Measurements from ENCODE around the gene SEL1L2. TPM values are rescaled to one million over a fixed set of nuclear protein-coding genes. Genes with fewer than 3 reads are reported as not detected.
"Not testable (repeated sequence)": the region's sequence is repeated elsewhere in the genome, so short reads cannot be mapped to it uniquely, and the experiment has no call there.

The SEL1L2 gene, protein sequence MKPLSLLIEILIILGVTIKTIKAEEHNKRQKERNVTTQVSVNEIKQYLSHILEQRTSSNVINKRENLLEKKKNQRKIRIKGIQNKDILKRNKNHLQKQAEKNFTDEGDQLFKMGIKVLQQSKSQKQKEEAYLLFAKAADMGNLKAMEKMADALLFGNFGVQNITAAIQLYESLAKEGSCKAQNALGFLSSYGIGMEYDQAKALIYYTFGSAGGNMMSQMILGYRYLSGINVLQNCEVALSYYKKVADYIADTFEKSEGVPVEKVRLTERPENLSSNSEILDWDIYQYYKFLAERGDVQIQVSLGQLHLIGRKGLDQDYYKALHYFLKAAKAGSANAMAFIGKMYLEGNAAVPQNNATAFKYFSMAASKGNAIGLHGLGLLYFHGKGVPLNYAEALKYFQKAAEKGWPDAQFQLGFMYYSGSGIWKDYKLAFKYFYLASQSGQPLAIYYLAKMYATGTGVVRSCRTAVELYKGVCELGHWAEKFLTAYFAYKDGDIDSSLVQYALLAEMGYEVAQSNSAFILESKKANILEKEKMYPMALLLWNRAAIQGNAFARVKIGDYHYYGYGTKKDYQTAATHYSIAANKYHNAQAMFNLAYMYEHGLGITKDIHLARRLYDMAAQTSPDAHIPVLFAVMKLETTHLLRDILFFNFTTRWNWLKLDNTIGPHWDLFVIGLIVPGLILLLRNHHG
- total RNA-seq, result not detected

DNA sequence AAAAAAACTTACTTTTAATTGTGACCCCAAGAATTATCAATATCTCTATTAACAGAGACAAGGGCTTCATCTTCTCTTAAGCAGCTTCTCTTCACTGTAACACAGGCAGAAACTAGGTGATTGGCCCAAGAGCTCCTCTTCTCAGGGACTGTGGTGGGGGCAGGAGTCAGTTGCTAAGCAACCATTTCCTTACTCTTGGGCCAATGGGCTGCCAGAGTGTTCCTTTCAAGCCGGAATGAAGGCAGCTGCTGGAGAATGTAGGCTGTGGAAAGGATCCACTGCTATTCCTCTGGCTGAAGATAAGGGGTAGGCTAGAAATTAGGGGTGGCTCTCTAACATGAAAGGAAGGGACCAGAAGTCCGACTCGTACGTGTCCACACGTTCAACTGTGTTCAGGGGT, at the start of gene SEL1L2:
TSS of gene SEL1L2 (minus strand) at position 150 of the 400 bp plus-strand sequence. CDS start at position 70, 80 bp downstream.
- Mint-ChIP-seq H3K27ac (no peak within 1 kb of the TSS), H3K36me3 (no peaks in the 10 kb centered on the region), H3K27me3 (no peaks in the 10 kb centered on the region), H3K9me3 (no peaks in the 10 kb centered on the region), H3K4me3 (no peak within 1 kb of the TSS), H3K4me1 (no peaks in the 10 kb centered on the region)
- POLR2A ChIA-PET, result no interaction called here
- DNase-seq (no peak), ATAC-seq (ENCODE audit: low read depth) (no peak)

DNA sequence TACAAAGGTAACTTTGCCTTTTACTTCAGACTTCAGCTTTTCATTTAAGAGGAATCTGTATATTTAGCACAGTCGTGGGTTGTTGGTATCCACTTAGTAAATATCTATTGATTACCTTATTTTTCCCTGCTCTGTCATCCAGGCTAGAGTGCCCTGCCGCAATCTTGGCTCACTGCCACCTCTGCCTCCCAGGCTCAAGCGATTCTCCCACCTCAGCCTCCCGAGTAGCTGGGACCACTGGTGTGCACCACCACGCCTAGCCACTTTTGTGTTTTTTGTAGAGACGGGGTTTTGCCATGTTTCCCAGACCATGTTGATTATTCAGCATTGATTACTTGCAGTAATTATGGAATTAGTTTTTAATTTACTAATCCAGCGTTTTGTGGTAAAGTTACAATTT, 46.2 kb upstream of the SEL1L2 start:
- Mint-ChIP-seq H3K27me3 (no peaks in the 10 kb centered on the region), H3K4me1 (no peaks in the 10 kb centered on the region), H3K27ac (no peak overlapping the region), H3K4me3 (no peak overlapping the region), H3K36me3 (no peaks in the 10 kb centered on the region), H3K9me3 (no peaks in the 10 kb centered on the region)
- POLR2A ChIA-PET, result no interaction called here
- no peak for ATAC-seq (ENCODE audit: low read depth)
- DNase-seq, result no peak

DNA sequence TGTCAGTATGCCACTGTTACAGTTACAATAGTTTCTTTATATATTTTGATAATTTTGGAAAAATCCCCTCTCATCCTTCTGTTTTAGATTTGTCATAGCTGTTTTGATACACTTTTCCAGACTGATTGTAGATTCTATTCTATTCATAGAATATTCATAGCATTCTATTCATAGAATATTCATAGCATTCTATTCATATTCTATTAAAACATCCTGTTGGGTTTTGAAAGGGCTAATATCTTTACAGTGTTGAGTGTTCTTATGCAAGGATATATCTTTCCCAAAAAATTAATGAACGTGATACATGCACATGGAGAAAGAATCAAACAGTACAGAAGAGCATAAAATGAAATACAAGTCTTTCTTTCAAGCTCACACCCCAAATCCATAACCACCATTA, 42.9 kb upstream of the SEL1L2 start:
- ATAC-seq (ENCODE audit: low read depth) (no peak), DNase-seq (no peak)
- Mint-ChIP-seq H3K27ac (no peak overlapping the region), H3K4me1 (no peaks in the 10 kb centered on the region), H3K27me3 (no peaks in the 10 kb centered on the region), H3K4me3 (no peak overlapping the region), H3K36me3 (no peaks in the 10 kb centered on the region), H3K9me3 (no peaks in the 10 kb centered on the region)
- POLR2A ChIA-PET, result no interaction called here

DNA sequence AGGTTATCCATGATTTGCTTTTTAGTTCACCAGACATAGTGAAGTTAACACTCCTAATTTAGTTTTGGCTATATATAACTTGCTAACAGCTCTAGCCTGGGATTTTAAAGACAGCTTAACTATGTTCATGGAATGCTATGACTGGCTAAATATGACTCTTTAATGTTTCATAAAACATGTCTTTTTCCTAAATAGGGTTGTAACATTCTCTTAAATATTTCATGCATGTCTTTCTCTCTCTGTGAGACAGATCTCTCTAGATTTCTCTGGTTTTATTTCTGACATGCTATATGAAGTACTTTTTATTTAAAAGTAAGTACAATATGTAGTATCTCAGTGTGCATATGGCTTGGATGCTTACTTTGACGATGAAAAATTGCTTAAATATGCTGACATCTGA, 40.6 kb upstream of the SEL1L2 start:
- POLR2A ChIA-PET, result no interaction called here
- H3K36me3 Mint-ChIP-seq, result no peaks in the 10 kb centered on the region
- no peaks in the 10 kb centered on the region for H3K4me1 Mint-ChIP-seq
- no peak overlapping the region for H3K4me3 Mint-ChIP-seq
- no peak overlapping the region for H3K27ac Mint-ChIP-seq
- no peak for ATAC-seq (ENCODE audit: low read depth)
- peaks cover 3% of the 10 kb centered on the region for H3K9me3 Mint-ChIP-seq
- no peaks in the 10 kb centered on the region for H3K27me3 Mint-ChIP-seq
- no peak for DNase-seq

DNA sequence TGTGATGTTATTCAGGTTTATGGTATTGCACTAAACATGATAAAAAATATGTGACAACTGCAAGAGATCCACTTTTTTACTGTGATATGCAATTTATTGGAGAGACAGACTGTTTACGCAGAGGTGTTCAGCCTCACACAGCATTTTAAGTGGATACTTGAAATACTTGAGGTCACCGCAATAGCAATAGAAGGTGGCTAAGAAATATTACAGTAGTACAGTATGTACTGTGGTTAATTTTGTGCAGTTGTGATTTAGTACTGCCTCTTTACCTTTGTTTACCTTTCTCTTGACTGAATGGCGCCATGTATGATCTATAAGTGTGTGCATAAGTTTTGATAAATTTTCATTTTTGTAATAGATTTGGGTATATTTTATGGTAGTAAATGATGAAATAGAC, 22.3 kb upstream of the SEL1L2 start:
- Mint-ChIP-seq H3K9me3 (peaks cover 2% of the 10 kb centered on the region), H3K36me3 (no peaks in the 10 kb centered on the region), H3K27me3 (no peaks in the 10 kb centered on the region), H3K4me3 (no peak overlapping the region), H3K27ac (no peak overlapping the region), H3K4me1 (no peaks in the 10 kb centered on the region)
- no peak for DNase-seq
- POLR2A ChIA-PET, result no interaction called here
- ATAC-seq (ENCODE audit: low read depth), result no peak

DNA sequence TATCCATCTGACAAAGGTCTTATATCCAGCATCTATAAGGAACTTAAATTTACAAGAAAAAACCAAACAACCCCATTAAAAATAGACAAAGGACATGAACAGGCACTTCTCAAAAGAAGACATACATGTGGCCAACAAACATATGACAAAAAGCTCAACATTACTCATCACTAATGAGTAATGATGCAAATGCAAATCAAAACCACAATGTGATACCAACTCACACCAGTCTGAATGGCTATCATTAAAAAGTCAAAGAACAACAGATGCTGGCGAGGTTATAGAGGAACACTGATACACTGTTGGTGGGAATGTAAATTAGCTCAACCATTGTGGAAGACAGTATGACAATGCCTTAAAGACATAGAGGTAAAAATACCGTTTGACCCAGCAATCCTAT, 18.8 kb upstream of the SEL1L2 start:
- Mint-ChIP-seq H3K9me3 (peaks cover 3% of the 10 kb centered on the region), H3K4me1 (no peaks in the 10 kb centered on the region), H3K27ac (no peak overlapping the region), H3K4me3 (no peak overlapping the region), H3K27me3 (no peaks in the 10 kb centered on the region), H3K36me3 (no peaks in the 10 kb centered on the region)
- no peak for DNase-seq
- POLR2A ChIA-PET, result no interaction called here
- ATAC-seq (ENCODE audit: low read depth), result no peak

DNA sequence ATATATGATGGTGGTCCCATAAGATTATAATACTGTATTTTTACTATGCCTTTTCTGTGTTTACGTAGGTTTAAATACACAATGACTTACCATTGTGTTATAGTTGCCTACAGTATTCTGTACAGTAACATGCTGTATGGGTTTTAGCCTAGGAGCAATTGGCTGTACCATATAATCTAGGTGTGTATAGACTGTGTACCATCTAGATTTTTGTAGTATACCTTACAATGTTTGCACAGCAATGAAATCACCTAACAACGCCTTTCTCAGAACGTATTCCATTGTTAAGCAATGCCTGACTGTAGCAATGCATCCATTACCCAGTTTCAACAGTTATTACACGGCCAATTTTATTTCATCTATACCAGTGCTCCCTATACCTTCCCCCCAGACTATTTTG, 15.6 kb upstream of the SEL1L2 start:
- Mint-ChIP-seq H3K9me3 (peaks cover 1% of the 10 kb centered on the region), H3K4me1 (no peaks in the 10 kb centered on the region)
- DNase-seq, result no peak

DNA sequence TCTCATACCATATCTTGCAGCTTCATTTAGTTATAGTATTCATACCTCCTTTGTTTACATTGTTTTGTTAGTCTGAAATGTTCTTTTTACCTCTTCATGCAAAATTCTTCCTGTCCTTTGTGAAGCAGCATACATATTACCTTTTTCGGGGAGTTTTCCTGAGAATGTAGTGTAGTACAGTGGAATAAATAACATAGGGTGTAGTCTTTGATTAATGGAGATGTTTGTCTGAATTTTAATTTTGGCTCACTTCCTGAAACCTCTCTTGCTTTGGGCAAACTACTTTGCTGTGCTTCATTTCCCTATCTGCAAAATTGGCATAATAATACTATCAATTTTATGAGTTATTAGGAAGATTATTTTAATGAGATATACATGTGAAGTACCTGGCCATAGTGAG, 10.5 kb upstream of the SEL1L2 start:
- no peak overlapping the region for H3K27ac Mint-ChIP-seq
- H3K4me1 Mint-ChIP-seq, result peaks cover 3% of the 10 kb centered on the region
- no peak for ATAC-seq (ENCODE audit: low read depth)
- DNase-seq, result no peak
- peaks cover 14% of the 10 kb centered on the region for H3K27me3 Mint-ChIP-seq
- POLR2A ChIA-PET, result no interaction called here
- no peak overlapping the region for H3K4me3 Mint-ChIP-seq
- H3K9me3 Mint-ChIP-seq, result peaks cover 1% of the 10 kb centered on the region
- H3K36me3 Mint-ChIP-seq, result no peaks in the 10 kb centered on the region

More for the DNA sequence above, 15.6 kb upstream of the SEL1L2 start:
- H3K27ac Mint-ChIP-seq, result no peak overlapping the region
- no peaks in the 10 kb centered on the region for H3K36me3 Mint-ChIP-seq
- ATAC-seq (ENCODE audit: low read depth), result no peak
- no peaks in the 10 kb centered on the region for H3K27me3 Mint-ChIP-seq
- H3K4me3 Mint-ChIP-seq, result no peak overlapping the region
- POLR2A ChIA-PET, result no interaction called here

DNA sequence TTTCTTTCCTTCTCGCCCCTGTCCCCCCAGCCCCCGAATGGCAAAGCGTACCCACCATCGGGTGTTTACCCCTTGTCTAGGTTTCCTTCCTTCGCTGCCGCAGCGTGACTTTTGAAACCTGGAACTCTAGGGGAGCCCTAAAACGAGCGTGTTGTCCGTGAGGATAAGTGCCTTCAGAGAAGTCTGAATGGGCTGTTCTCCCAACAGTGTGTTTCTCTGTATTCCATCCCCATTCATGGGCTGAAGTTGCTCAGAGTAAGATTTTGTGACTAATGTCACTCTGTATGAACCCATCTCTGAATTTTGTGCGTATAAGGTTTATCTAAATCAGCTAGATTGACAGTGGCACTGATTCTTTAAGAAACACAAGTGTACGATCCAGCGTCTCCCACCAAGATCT, 5.9 kb upstream of the SEL1L2 start:
- POLR2A ChIA-PET, result no interaction called here
- H3K27ac Mint-ChIP-seq, result no peak overlapping the region
- DNase-seq, result no peak

DNA sequence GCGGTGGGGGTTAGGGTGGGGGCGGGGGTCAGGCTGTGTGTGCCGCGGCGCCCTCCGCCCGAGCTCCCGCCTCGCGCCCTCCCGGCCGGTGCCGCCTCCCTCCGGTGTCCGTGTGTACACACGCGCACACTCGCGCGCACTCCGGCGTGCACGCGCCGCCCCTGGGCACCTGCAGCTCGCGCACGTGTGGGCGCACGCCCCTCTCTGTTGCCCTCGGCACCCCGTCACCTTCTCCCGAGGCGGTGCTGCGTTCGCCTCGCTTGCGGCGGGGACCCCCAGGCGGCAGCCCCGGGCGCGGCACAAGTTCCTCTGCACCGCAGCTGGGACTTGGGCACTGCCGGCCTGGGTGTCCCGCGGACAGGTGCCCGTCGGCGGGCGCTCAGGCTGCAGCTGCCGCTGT, 5.4 kb upstream of the SEL1L2 start:
- Mint-ChIP-seq H3K4me1 (peaks cover 3% of the 10 kb centered on the region), H3K27ac (no peak overlapping the region), H3K4me3 (peak overlapping the region; percentile 66), H3K9me3 (no peaks in the 10 kb centered on the region), H3K27me3 (peaks cover 14% of the 10 kb centered on the region), H3K36me3 (no peaks in the 10 kb centered on the region)
- POLR2A ChIA-PET, result no interaction called here
- ATAC-seq (ENCODE audit: low read depth), result peak; percentile 23
- DNase-seq, result peak; percentile 27

More for the DNA sequence above, 5.9 kb upstream of the SEL1L2 start:
- Mint-ChIP-seq H3K27me3 (peaks cover 14% of the 10 kb centered on the region), H3K4me1 (peaks cover 3% of the 10 kb centered on the region), H3K9me3 (no peaks in the 10 kb centered on the region), H3K36me3 (no peaks in the 10 kb centered on the region), H3K4me3 (peak overlapping the region; percentile 66)
- ATAC-seq (ENCODE audit: low read depth), result no peak

DNA sequence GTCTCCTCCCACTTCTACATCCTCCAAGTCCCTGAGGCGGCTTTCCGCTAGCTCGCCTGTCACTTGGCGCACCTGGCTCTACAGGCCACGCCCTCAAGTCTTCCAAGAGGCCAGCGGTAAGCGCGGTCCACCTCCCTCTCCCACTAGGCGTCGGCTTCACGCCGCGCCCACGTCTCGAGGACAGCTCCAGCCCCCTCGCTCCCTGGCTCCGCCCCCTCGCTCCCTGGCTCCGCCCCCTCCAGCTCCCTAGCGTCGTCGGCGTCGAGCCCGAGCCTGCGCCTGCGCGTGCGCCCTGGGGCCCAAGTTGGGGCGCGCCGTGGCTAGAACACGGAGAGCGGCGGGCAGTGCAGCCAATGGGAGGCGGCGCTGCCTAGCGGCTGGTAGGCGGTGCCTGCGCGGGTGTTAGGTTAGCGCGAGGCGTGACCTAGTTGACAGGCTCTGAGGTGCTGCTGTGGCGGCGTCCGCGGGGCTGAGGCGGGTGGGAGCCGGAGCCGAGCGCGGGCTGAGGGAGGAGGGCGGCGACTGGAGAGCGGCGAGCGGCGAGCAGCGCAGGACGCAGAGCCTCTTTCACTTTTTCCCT, 4.8 kb upstream of the SEL1L2 start, which contains the start of gene MACROD2:
TSS of gene MACROD2 (plus strand) at position 431 of the 580 bp plus-strand sequence.
- Mint-ChIP-seq H3K27ac (no peak within 1 kb of the TSS), H3K27me3 (peaks cover 14% of the 10 kb centered on the region), H3K4me1 (peaks cover 3% of the 10 kb centered on the region), H3K9me3 (no peaks in the 10 kb centered on the region), H3K4me3 (peak within 1 kb of the TSS; percentile 66), H3K36me3 (no peaks in the 10 kb centered on the region)
- ATAC-seq (ENCODE audit: low read depth) (peak; percentile 87), DNase-seq (peak; percentile 64)
- POLR2A ChIA-PET, result no interaction called here

DNA sequence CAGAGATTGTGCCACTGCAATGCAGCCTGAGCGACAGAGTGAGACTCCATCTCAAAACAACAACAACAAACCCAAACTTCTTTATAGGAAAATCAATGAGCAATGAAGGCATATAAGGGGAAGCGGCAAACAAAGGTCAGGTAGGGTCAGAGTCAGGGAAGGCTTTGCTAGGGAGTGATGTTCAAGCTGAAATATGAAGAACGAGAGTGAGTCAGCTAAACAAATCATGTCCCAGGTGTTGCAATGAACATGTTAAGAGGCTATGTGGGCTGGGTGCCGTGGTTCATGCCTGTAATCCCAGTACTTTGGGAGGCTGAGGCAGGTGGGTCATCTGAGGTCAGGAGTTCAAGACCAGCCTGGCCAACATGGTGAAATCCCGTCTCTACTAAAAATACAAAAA, 1.5 kb upstream of the SEL1L2 start:
- H3K36me3 Mint-ChIP-seq; DNase-seq; H3K27ac Mint-ChIP-seq; H3K27me3 Mint-ChIP-seq; H3K4me1 Mint-ChIP-seq; H3K4me3 Mint-ChIP-seq; POLR2A ChIA-PET; H3K9me3 Mint-ChIP-seq; ATAC-seq (ENCODE audit: low read depth): not testable (repeated sequence)

DNA sequence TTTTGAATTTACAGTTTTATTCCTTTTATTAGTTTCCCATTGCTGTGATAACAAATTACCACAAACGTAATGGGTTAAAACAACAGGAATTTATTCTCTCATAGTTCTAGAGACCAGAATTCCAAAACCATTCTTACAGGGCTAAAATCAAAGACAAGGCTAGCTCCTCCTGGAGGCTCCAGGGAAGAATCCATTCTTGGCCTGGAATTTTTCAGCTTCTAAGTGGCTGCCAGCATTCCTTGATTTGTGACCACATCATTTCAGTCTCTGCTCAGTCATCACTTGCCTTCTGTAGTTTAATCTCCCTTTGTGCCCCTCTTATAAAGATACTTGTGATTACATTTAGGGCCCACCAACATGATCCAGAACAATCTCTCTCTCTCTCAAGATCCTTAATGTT, 897 bp upstream of the SEL1L2 start:
- Mint-ChIP-seq H3K9me3 (no peaks in the 10 kb centered on the region), H3K36me3 (no peaks in the 10 kb centered on the region), H3K27me3 (peaks cover 4% of the 10 kb centered on the region), H3K27ac (no peak overlapping the region), H3K4me1 (peaks cover 1% of the 10 kb centered on the region), H3K4me3 (no peak overlapping the region)
- POLR2A ChIA-PET, result no interaction called here
- no peak for ATAC-seq (ENCODE audit: low read depth)
- no peak for DNase-seq

DNA sequence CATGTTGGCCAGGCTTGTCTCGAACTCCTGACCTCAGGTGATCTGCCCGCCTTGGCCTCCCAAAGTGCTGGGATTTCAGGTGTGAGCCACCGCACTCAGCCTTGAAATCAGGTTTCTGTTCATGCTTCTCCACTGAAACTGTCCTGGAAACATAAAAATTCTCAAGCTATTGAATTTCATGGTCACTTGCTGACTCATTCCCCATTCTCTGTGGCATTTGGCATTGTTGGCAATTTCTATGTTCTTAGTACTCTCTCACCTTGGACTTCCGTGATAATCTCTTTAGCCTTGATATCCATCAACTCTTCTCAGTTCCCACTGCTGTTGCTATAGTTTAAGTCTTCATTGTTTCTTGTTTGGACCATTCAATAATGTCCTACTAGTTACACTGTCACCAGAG, 6.2 kb downstream of the SEL1L2 start:
- H3K9me3 Mint-ChIP-seq, result peaks cover 5% of the 10 kb centered on the region
- POLR2A ChIA-PET, result no interaction called here
- no peak for DNase-seq
- no peaks in the 10 kb centered on the region for H3K27me3 Mint-ChIP-seq
- ATAC-seq (ENCODE audit: low read depth), result no peak
- no peak overlapping the region for H3K27ac Mint-ChIP-seq
- no peak overlapping the region for H3K4me3 Mint-ChIP-seq
- no peaks in the 10 kb centered on the region for H3K36me3 Mint-ChIP-seq
- H3K4me1 Mint-ChIP-seq, result no peaks in the 10 kb centered on the region

Measured in activated naive CD8-positive, alpha-beta T cell treated with anti-CD3 and anti-CD28 coated beads, Interleukin-2, amount 10 ng/mL, durations not matched to agents 7 days and 5 days (primary cell).